Heart right ventricle (tissue), 12 donors: ENCODE data around the gene PWP1. TPM values are rescaled to one million over a fixed set of nuclear protein-coding genes. Genes with fewer than 3 reads are reported as not detected.

Source experiments
- polyA plus RNA-seq, 2 donors: library from polyadenylated mRNA; stranded (reverse); fragments of 200-250 nt; gene quantifications; one replicate each; pipeline ENCODE4 v1.2.3, GENCODE V29; 2013
- total RNA-seq, 10 donors: library from RNA; stranded (reverse); fragmentation: NEBNext Ultra II Directional in 3 of 10; extraction: Animal tissue kit (Norgen Biotek cat#: 25700) in 3 of 10; gene quantifications; one replicate each; pipeline versions ENCODE4 v1.2.1 to v1.2.4, GENCODE V29; 2021 to 2023
- donor health status: ischemic (EF 13 %, LVEDD 7.1; RV severe dilation, severe dysfunction).
- donor health status: healthy with polysubstance abuse.
- donor health status: DM: no; HTN: yes; CAD: no.
- donor health status: DM: no; HTN: no; CAD: no.
- donor health status: ischemic (EF 25% LVEDD 6.9; RV normal size, moderate dysfunction).
- donor health status: ischemic (EF 25% LVEDD 5.7; RV mildly dilated, moderate dysfunction).
- donor health status: healthy.
- donor health status: nonischemic (EF 11% LVEDD 7.7; RV severe dilation, severe dysfunction).
- donor health status: DM: yes; HTN: yes; CAD: no.
- donor health status: PGD.
- donor health status: ischemic (EF 29% LVEDD 5.4; RV normal size, mild dysfunction).
- donor health status: nonischemic (EF 23%, LVEDD 6.1; RV moderate dilation, normal function).

The PWP1 gene
- total and polyA plus RNA-seq, 12 donors, result 9.1 to 17.6 (median 13.8) TPM

Other genes with a start within 250 kb of the PWP1 start
- 10 to 100 TPM; 10.6 to 15.4 (median 12.6) TPM for gene PRDM4, start 75.3 kb downstream of the PWP1 start, total RNA-seq
- gene PRDM4, start 75.3 kb downstream of the PWP1 start, polyA plus RNA-seq, result 1 to 10 TPM; 6.1 to 8.6 TPM
- not detected for gene ASCL4, start 88.9 kb downstream of the PWP1 start, total RNA-seq
- gene ASCL4, start 88.9 kb downstream of the PWP1 start, polyA plus RNA-seq, result not detected